Measurements from ENCODE around the gene TMEM181.

TMEM181 gene

DNA sequence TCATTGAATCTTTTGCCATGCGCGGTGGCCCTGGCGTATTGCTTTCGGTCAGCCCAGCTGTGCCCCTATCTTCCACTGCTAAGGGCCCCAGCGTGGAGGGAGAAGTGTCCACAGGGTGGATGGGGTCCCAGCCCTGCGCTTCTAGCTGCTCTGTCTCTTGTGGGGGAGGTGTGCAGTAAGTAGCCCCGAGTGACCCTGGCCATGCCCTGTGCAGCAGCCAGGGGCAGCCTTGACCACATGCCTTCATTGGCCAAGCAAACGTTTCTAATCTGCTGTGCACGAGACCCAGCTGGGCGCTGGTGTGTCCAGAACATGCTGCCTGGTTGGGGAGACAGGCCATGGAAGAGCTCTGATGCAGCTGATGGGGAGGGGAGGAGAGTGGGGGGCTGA is 13.6 kb downstream of the TMEM181 start:
- TF ChIP-seq, protein P1, sequence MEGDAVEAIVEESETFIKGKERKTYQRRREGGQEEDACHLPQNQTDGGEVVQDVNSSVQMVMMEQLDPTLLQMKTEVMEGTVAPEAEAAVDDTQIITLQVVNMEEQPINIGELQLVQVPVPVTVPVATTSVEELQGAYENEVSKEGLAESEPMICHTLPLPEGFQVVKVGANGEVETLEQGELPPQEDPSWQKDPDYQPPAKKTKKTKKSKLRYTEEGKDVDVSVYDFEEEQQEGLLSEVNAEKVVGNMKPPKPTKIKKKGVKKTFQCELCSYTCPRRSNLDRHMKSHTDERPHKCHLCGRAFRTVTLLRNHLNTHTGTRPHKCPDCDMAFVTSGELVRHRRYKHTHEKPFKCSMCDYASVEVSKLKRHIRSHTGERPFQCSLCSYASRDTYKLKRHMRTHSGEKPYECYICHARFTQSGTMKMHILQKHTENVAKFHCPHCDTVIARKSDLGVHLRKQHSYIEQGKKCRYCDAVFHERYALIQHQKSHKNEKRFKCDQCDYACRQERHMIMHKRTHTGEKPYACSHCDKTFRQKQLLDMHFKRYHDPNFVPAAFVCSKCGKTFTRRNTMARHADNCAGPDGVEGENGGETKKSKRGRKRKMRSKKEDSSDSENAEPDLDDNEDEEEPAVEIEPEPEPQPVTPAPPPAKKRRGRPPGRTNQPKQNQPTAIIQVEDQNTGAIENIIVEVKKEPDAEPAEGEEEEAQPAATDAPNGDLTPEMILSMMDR (IDR thresholded peaks at IDR 0.05) = no peak
- Histone ChIP-seq H3K79me2 (peaks cover 43% of the 10 kb centered on the region), H3K4me1 (peaks cover 25% of the 10 kb centered on the region), H3K9me3 (ENCODE audit: control insufficient read depth, low read length) (no peaks in the 10 kb centered on the region), H3K9ac (no peak overlapping the region), H3K4me2 (ENCODE audit: low read length) (no peak overlapping the region), H2AFZ (no peak overlapping the region), H3K36me3 (ENCODE audit: control insufficient read depth, insufficient read depth, low read length) (no peaks in the 10 kb centered on the region), H3K27me3 (ENCODE audit: control insufficient read depth, insufficient read depth, low read length) (no peaks in the 10 kb centered on the region), H3K4me3 (ENCODE audit: low read depth, low read length) (no peak overlapping the region), H3K27ac (no peak overlapping the region)

DNA sequence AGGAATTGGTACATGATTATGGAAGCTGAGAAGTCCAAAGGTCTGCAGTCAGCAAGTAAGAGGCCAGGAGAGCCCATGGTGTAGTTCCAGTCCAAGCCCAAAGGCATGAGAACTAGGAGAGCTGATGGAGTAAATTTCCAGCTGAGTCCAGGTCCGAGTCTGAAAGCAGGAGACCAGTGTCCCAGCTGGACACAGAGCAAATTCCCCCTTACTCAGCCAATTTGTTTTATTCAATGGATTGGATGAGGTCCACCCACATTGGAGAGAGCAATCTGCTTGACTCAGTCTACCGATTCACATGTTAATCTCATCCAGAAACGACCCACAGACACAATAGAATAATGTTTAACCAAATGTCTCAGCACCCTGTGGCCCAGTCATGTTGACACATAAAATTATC is 14.9 kb downstream of the TMEM181 start:
- Histone ChIP-seq H2AFZ (no peak overlapping the region), H3K4me1 (peaks cover 25% of the 10 kb centered on the region), H3K4me3 (ENCODE audit: low read depth, low read length) (no peak overlapping the region), H3K4me2 (ENCODE audit: low read length) (no peak overlapping the region), H3K27me3 (ENCODE audit: control insufficient read depth, insufficient read depth, low read length) (no peaks in the 10 kb centered on the region), H3K79me2 (peaks cover 41% of the 10 kb centered on the region), H3K9ac (no peak overlapping the region), H3K36me3 (ENCODE audit: control insufficient read depth, insufficient read depth, low read length) (no peaks in the 10 kb centered on the region), H3K9me3 (ENCODE audit: control insufficient read depth, low read length) (no peaks in the 10 kb centered on the region), H3K27ac (no peak overlapping the region)
- TF ChIP-seq, protein P1 (IDR thresholded peaks at IDR 0.05) = no peak

DNA sequence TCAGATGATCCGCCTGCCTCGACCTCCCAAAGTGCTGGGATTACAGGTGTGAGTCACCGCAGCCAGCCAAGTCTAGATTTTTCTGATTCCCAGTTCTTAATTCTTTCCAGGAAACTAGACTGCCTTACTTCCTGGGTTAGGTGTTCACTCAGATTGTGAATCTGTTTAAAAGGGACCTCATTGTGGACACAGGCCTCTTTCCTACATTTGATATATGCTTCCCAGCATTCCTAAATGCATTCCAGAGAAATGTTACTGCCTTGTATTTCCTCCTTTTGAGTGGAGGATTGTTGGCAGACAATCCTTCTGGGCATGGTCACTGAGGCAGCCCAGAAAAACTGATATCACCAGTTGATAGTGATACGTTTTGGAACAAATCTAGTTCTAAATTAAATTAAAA is 15.7 kb downstream of the TMEM181 start:
- no peaks in the 10 kb centered on the region for H3K27me3 ChIP-seq (ENCODE audit: control insufficient read depth, insufficient read depth, low read length)

GRCh38 chr6:158584236-158584651 is 24.4 kb downstream of the TMEM181 start:
- no peaks in the 10 kb centered on the region for H3K27me3 ChIP-seq (ENCODE audit: control insufficient read depth, insufficient read depth, low read length)
- TF ChIP-seq, protein P1 (IDR thresholded peaks at IDR 0.05) = no peak
- no peak overlapping the region for H3K9ac ChIP-seq
- H2AFZ ChIP-seq = no peak overlapping the region
- no peak overlapping the region for H3K4me2 ChIP-seq (ENCODE audit: low read length)
- H3K4me1 ChIP-seq = no peaks in the 10 kb centered on the region
- H3K36me3 ChIP-seq (ENCODE audit: control insufficient read depth, insufficient read depth, low read length) = no peaks in the 10 kb centered on the region
- H3K27ac ChIP-seq = no peak overlapping the region
- peaks cover 12% of the 10 kb centered on the region for H3K79me2 ChIP-seq
- H3K4me3 ChIP-seq (ENCODE audit: low read depth, low read length) = no peak overlapping the region
- H3K9me3 ChIP-seq (ENCODE audit: control insufficient read depth, low read length) = no peaks in the 10 kb centered on the region

More for the DNA sequence above, 15.7 kb downstream of the TMEM181 start:
- no peak overlapping the region for H3K9ac ChIP-seq
- TF ChIP-seq, protein P1 (IDR thresholded peaks at IDR 0.05) = no peak
- no peaks in the 10 kb centered on the region for H3K36me3 ChIP-seq (ENCODE audit: control insufficient read depth, insufficient read depth, low read length)
- no peak overlapping the region for H2AFZ ChIP-seq
- H3K9me3 ChIP-seq (ENCODE audit: control insufficient read depth, low read length) = no peaks in the 10 kb centered on the region
- no peak overlapping the region for H3K4me2 ChIP-seq (ENCODE audit: low read length)
- no peak overlapping the region for H3K27ac ChIP-seq
- peaks cover 25% of the 10 kb centered on the region for H3K4me1 ChIP-seq
- H3K79me2 ChIP-seq = peaks cover 41% of the 10 kb centered on the region
- H3K4me3 ChIP-seq (ENCODE audit: low read depth, low read length) = no peak overlapping the region

GRCh38 chr6:158586652-158587051 is 26.8 kb downstream of the TMEM181 start:
- Histone ChIP-seq H3K4me1 (no peaks in the 10 kb centered on the region), H3K27ac (no peak overlapping the region), H3K27me3 (ENCODE audit: control insufficient read depth, insufficient read depth, low read length) (no peaks in the 10 kb centered on the region), H2AFZ (no peak overlapping the region), H3K4me3 (ENCODE audit: low read depth, low read length) (no peak overlapping the region), H3K36me3 (ENCODE audit: control insufficient read depth, insufficient read depth, low read length) (no peaks in the 10 kb centered on the region), H3K9ac (no peak overlapping the region), H3K4me2 (ENCODE audit: low read length) (no peak overlapping the region), H3K79me2 (peaks cover 5% of the 10 kb centered on the region), H3K9me3 (ENCODE audit: control insufficient read depth, low read length) (no peaks in the 10 kb centered on the region)
- TF ChIP-seq, protein P1 (IDR thresholded peaks at IDR 0.05) = no peak

All from parathyroid adenoma (tissue), 2 donors.